ENCODE results near the gene MAGT1.

The MAGT1 gene

GRCh38 chrX:77786365-77786680 is 108.9 kb downstream of the MAGT1 start (continued):
- peak; percentile 88 for TF ChIP-seq PRDM10 (tag by site-specific recombination; IDR thresholded peaks at IDR 0.05)

DNA sequence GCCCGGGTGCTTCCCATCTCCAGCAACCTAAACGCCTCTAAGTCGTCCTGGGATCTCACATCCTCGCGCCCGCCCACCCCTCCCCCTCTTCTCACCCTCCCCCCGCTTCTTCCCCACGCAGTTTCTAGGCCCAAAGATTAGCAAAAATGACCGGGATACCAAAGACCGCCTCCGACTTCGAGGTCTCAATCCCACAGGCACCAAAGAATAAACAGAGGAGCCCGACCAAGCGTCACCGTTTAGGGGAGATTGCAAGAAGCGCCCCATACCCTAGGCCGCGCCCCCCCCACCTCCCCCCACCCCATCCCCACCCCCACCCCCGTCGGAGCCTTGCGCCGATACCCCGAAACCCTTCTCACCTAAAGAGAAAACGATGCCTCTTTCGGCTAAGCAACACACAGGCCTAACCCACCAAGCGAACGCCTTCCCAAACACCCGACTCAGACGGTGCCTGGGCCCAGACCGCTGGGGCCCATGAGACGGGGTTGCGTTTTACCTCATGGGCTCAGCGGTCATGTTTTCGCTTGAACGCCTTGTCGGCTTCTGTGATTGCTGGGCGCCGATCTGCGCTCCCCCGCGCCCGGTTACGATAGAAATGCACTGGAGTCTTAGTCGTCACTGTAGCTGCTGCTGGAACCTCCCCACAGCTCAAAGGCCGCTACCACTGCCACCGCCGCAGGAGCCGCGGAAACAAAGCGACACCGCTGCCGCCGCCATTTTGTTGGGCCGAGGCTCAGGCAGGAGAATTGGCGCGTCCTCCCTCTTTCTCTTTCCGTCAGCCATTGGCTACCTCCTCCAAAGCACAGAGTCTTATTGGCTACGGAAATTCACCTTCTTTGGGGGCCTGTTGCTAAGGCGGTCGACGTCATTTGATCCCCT is 109.5 kb downstream of the MAGT1 start, which contains the start of gene ATRX:
TSS of gene ATRX (minus strand) at position 731 of the 879 bp plus-strand sequence. CDS start at position 516, 215 bp downstream.
- ChIA-PET CTCF (no interaction called here), POLR2A (interaction anchor here (1.0 kb wide), 1 partner anchor 113 kb away, joined by 4 read pairs; the partner anchor contains the start of gene COX7B)
- Histone ChIP-seq H3K9me3 (ENCODE audit: control insufficient read depth, insufficient read depth, low read depth, low read length) (no peaks in the 10 kb centered on the region; the same call in 1 of the 2 replicates), H3K36me3 (ENCODE audit: control insufficient read depth in 2 of 2, insufficient read depth in 1 of 2, low read length in 2 of 2) (no peaks in the 10 kb centered on the region; a peak in 1 of 3 replicates), H3K27ac (ENCODE audit: extremely low read depth, low read depth, low read length) (peak within 1 kb of the TSS; percentile 99), H3K4me1 (ENCODE audit: control insufficient read depth, insufficient read depth, low read length) (no peaks in the 10 kb centered on the region), H3K4me3 (ENCODE audit: low read depth, low read length) (peak within 1 kb of the TSS; percentile 53)
- peak; percentile 86 for TF ChIP-seq GLIS2 (tag by site-specific recombination; IDR thresholded peaks at IDR 0.05)
- peak; percentile 35; the same call in 1 of the 2 replicates for TF ChIP-seq ZEB2 (tag by site-specific recombination; IDR thresholded peaks at IDR 0.05)
- TF ChIP-seq ZBTB11 (tag by site-specific recombination; conservative IDR thresholded peaks at IDR 0.05; ENCODE audit: low read depth), result no peak
- TF ChIP-seq SP2 (tag by site-specific recombination; IDR thresholded peaks at IDR 0.05), result peak; percentile 70
- no peak for TF ChIP-seq ZNF362 (tag by site-specific recombination; IDR thresholded peaks at IDR 0.05)
- peak; percentile 89 for TF ChIP-seq ZNF629 (tag by site-specific recombination; IDR thresholded peaks at IDR 0.05)
- TF ChIP-seq SP3 (tag by site-specific recombination; IDR thresholded peaks at IDR 0.05), result peak; percentile 37; the same call in 1 of the 2 replicates
- peak; percentile 70 for TF ChIP-seq ZXDB (tag by site-specific recombination; IDR thresholded peaks at IDR 0.05)
- TF ChIP-seq ZFP69B (tag by site-specific recombination; IDR thresholded peaks at IDR 0.05), result peak; percentile 72
- no peak for TF ChIP-seq ZNF302 (tag by site-specific recombination; IDR thresholded peaks at IDR 0.05; ENCODE audit: low read depth)
- no peak for TF ChIP-seq MYNN (tag by site-specific recombination; IDR thresholded peaks at IDR 0.05; ENCODE audit: borderline replicate concordance)
- peak; percentile 63; the same call in 1 of the 2 replicates for TF ChIP-seq YY2 (tag by site-specific recombination; IDR thresholded peaks at IDR 0.05)
- TF ChIP-seq GLIS1 (tag by site-specific recombination; IDR thresholded peaks at IDR 0.05), result peak; percentile 75
- TF ChIP-seq ZBTB10 (tag by site-specific recombination; IDR thresholded peaks at IDR 0.05), result peak; percentile 59
- TF ChIP-seq ZNF335 (tag by site-specific recombination; conservative IDR thresholded peaks at IDR 0.05), result peak; percentile 47; the same call in 1 of the 2 replicates
- peak; percentile 79 for TF ChIP-seq ZNF692 (tag by site-specific recombination; IDR thresholded peaks at IDR 0.05)
- TF ChIP-seq ZNF2 (tag by site-specific recombination; IDR thresholded peaks at IDR 0.05), result peak; percentile 74; the same call in 1 of the 2 replicates
- TF ChIP-seq ZNF501 (tag by site-specific recombination; IDR thresholded peaks at IDR 0.05), result peak; percentile 59; the same call in 1 of the 2 replicates
- TF ChIP-seq ZNF140 (tag by site-specific recombination; IDR thresholded peaks at IDR 0.05), result no peak
- TF ChIP-seq SCRT1 (tag by site-specific recombination; IDR thresholded peaks at IDR 0.05; ENCODE audit: borderline replicate concordance), result 0 out of 2 replicates have a peak, but pooled peaks have one; percentile 44
- peak; percentile 82 for TF ChIP-seq ZBTB21 (tag by site-specific recombination; IDR thresholded peaks at IDR 0.05)
